ENCODE results near the gene SERTAD2. TPM values are rescaled to one million over a fixed set of nuclear protein-coding genes. Genes with fewer than 3 reads are reported as not detected.

Gene SERTAD2
- total RNA-seq, 1 donor from 2014 or later: 19.8 TPM

DNA sequence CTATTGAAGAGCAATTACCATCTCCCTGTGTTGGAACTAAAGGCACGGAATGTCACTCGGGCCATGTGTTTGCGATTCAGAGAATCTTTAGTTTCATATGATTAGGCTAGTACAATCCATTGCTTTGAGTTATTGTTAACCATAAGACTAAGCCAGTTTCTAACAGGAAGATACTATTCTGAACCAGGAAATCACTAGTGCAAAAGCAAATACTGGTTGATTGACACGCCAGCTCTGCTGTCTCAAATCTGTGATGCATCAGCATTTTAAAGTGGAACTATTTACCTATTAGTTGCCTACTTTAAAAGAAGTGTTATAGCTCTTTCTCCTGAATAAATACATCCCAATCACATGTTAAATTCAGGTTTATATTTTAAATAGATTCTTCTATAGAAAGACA lies 67.7 kb downstream of the SERTAD2 start:
- no peak for DNase-seq (ENCODE audit: low spot score)

- no peak for DNase-seq (ENCODE audit: low spot score)
Measured at GRCh38 chr2:64582774-64583340, 70.9 kb downstream of the SERTAD2 start.

DNA sequence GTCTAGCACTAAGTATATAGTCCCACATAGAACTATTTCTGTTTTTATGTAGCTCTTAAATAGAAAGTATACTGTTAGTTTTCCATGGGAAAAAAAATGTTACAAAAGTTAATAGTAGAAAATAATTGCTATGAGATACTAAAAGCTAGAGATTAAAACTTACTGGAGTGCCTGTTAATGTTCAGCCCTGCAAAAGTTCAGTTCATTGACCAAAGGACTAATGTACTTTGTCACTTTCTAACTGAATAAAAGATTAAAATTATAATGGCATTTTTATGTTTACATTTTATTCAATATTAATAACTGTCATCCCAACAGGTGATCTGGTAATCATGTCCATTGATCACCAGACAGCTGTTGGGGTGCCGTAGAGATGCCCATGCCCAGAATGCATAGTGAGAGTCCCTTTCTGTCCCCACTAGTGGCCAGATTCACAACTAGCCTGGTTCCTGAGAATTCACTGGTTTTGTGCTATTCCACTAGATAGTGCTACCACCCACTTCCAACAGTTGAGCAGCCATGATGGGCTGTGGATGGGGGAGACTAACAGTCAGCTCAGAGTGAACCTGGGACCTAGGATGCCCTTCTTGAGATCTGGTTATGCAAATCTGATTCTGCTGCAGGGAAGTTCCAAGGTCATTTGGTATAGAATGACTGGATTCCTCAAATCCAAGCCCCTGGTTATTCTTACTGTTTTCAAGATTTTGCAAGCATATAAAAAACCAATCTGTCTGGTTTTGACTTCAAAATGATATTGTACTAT lies 71.8 kb downstream of the SERTAD2 start:
- no peak for DNase-seq (ENCODE audit: low spot score)

Other genes starting within 250 kb of the SERTAD2 start
- gene LGALSL, start 199.8 kb downstream of the SERTAD2 start, total RNA-seq: 19.9 TPM
- 62.4 TPM for gene AFTPH, start 129.6 kb downstream of the SERTAD2 start, total RNA-seq

Data from mucosa of gallbladder (tissue), 1 donor.